Stimulated activated CD4-positive, alpha-beta T cell treated with anti-CD3 and anti-CD28 coated beads, Interleukin-15, amount 100 ng/mL, for 24 hours (primary cell): ENCODE data around the gene TPSAB1.
"Not testable (repeated sequence)": the region's sequence is repeated elsewhere in the genome, so short reads cannot be mapped to it uniquely, and the experiment has no call there.

Experiments used
- DNase-seq: peaks from one replicate; pipeline ENCODE4 v3.0.0-alpha.2; 2020

The TPSAB1 gene

GRCh38 chr16:1240436-1240835 is at the start of gene TPSAB1:
TSS of gene TPSAB1 (plus strand) at chr16:1240705. CDS start at chr16:1240939, 234 bp downstream.
- not testable (repeated sequence) for DNase-seq

GRCh38 chr16:1190789-1191188 is 49.7 kb upstream of the TPSAB1 start:
- not testable (repeated sequence) for DNase-seq

- DNase-seq = no peak
Observed at GRCh38 chr16:1192384-1193073, 48.0 kb upstream of the TPSAB1 start.

GRCh38 chr16:1193143-1193824 is 47.2 kb upstream of the TPSAB1 start:
- DNase-seq = no peak

GRCh38 chr16:1193825-1194581 is 46.5 kb upstream of the TPSAB1 start:
- no peak for DNase-seq

- peak; percentile 27 for DNase-seq
Observed at GRCh38 chr16:1194665-1195392, 45.7 kb upstream of the TPSAB1 start.

- no peak for DNase-seq
Observed at GRCh38 chr16:1195393-1195666, 45.2 kb upstream of the TPSAB1 start.

GRCh38 chr16:1196494-1196893 is 44.0 kb upstream of the TPSAB1 start:
- no peak for DNase-seq

GRCh38 chr16:1197237-1197866 is 43.2 kb upstream of the TPSAB1 start:
- DNase-seq = no peak

- no peak for DNase-seq
Observed at GRCh38 chr16:1198194-1198593, 42.3 kb upstream of the TPSAB1 start.

GRCh38 chr16:1198671-1199346 is 41.7 kb upstream of the TPSAB1 start:
- not testable (repeated sequence) for DNase-seq

GRCh38 chr16:1199347-1200013 is 41.0 kb upstream of the TPSAB1 start:
- no peak for DNase-seq

GRCh38 chr16:1200014-1200627 is 40.4 kb upstream of the TPSAB1 start:
- no peak for DNase-seq

GRCh38 chr16:1201444-1201843 is 39.1 kb upstream of the TPSAB1 start:
- no peak for DNase-seq

GRCh38 chr16:1202274-1202673 is 38.2 kb upstream of the TPSAB1 start:
- DNase-seq = no peak

- no peak for DNase-seq
Observed at GRCh38 chr16:1204933-1205332, 35.6 kb upstream of the TPSAB1 start.

- no peak for DNase-seq
Observed at GRCh38 chr16:1206326-1206725, 34.2 kb upstream of the TPSAB1 start.

- no peak for DNase-seq
Observed at GRCh38 chr16:1206786-1207185, 33.7 kb upstream of the TPSAB1 start.

GRCh38 chr16:1208239-1208830 is 32.2 kb upstream of the TPSAB1 start:
- no peak for DNase-seq

GRCh38 chr16:1209081-1209480 is 31.4 kb upstream of the TPSAB1 start:
- DNase-seq = no peak

GRCh38 chr16:1210461-1210860 is 30.0 kb upstream of the TPSAB1 start:
- no peak for DNase-seq
